Transverse colon (tissue), 4 donors: Measurements from ENCODE around the gene ESRRG.

ENCODE experiments used
- CTCF ChIP-seq, 5 experiments: fragments of 200-600 bp in 3 of 5; fragments of 450-650 bp in 2 of 5; sonication (generic) in 3 of 5; IDR thresholded peaks; 1 replicate in 2 of 5; 2 replicates in 3 of 5; pipeline ENCODE4 v1.5.1; 2016 to 2017; ENCODE audit warnings: antibody characterized with exemption in 5 of 5, inconsistent platforms in 3 of 5, mild to moderate bottlenecking in 2 of 5, moderate library complexity in 1 of 5
- POLR2A ChIP-seq: fragments of 450-650 bp; IDR thresholded peaks from one replicate; pipeline ENCODE4 v1.6.1; 2016; ENCODE audit warnings: antibody characterized with exemption, mild to moderate bottlenecking, moderate library complexity
- POLR2AphosphoS5 ChIP-seq, 3 donors: sonication (generic); formaldehyde crosslinking; IDR thresholded peaks; one replicate each; pipeline ENCODE4 v1.6.1; 2016; ENCODE audit warnings: antibody characterized with exemption in 3 of 3

GRCh38 chr1:216462066-216462775, 261.0 kb downstream of the ESRRG start:
- TF ChIP-seq POLR2AphosphoS5 (IDR thresholded peaks at IDR 0.05) (no peak), CTCF (IDR thresholded peaks at IDR 0.05) (no peak), POLR2A (no peak)
